ENCODE measurements around the gene RAN.
"Not testable (repeated sequence)": the region's sequence is repeated elsewhere in the genome, so short reads cannot be mapped to it uniquely, and the experiment has no call there.

Gene RAN

DNA sequence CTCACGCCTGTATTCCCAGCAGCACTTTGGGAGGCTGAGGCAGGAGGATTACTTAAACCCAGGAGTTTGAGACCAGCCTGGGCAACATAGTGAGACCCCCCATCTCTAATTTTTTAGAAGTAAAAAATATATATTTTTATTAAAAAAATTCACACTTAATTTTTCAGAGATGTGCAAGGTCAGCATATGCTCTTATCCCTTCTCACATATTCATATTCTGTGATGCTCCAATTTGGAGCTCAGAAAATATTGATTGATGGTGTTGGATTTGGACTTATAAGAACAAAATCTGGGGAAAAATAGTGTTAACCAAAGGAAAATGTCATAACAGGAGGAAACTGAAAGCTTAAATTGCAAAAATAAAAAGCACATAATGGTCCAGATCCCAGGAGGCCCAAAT lies 9.7 kb downstream of the RAN start:
- no peak overlapping the region for H3K4me3 ChIP-seq (replicated peaks in 1 of 2; ENCODE audit: low read depth in 2 of 2, low read length in 2 of 2)
- no peak for DNase-seq (ENCODE audit: low read depth in 2 of 2)
- TF ChIP-seq, protein P1, sequence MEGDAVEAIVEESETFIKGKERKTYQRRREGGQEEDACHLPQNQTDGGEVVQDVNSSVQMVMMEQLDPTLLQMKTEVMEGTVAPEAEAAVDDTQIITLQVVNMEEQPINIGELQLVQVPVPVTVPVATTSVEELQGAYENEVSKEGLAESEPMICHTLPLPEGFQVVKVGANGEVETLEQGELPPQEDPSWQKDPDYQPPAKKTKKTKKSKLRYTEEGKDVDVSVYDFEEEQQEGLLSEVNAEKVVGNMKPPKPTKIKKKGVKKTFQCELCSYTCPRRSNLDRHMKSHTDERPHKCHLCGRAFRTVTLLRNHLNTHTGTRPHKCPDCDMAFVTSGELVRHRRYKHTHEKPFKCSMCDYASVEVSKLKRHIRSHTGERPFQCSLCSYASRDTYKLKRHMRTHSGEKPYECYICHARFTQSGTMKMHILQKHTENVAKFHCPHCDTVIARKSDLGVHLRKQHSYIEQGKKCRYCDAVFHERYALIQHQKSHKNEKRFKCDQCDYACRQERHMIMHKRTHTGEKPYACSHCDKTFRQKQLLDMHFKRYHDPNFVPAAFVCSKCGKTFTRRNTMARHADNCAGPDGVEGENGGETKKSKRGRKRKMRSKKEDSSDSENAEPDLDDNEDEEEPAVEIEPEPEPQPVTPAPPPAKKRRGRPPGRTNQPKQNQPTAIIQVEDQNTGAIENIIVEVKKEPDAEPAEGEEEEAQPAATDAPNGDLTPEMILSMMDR (IDR thresholded peaks at IDR 0.05; ENCODE audit: low read depth, low read length): no peak

DNA sequence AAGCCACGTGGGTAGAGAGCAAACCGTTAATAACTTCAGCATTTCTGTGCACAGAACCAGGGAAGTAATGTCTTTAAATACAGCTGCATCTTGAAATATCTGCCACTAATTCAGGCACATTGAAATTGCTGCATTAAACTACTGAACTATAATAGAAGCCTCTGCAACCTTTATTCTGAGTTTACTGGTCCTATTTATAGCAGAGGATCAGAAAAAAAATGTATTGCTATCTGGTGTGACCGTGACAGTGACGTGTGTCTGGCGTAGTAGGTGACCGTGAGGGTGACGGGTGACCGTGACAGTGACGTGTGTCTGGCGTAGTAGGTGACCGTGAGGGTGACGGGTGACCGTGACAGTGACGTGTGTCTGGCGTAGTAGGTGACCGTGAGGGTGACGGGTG lies 15.3 kb downstream of the RAN start:
- not testable (repeated sequence) for DNase-seq (ENCODE audit: low read depth in 2 of 2); H3K4me3 ChIP-seq (replicated peaks in 1 of 2; ENCODE audit: low read depth in 2 of 2, low read length in 2 of 2)

DNA sequence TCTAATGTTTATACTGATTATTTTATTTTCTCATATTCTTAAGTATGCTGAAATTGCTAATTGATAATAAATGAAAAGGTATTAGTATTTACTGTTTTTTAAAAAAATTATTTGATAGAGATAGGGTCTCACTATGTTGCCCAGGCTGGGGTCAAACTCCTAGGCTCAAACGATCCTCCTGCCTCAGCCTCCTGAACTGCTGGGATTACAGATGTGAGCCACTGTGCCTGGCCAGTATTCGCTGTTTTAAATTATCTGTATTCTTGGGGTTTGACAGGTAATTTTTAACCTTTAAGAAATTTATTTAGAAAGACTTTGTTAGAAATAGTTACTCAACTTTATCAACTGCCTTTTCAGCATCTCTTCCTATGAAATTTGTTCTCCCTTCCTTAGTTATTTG lies 32.2 kb downstream of the RAN start:
- no peak for DNase-seq (ENCODE audit: low read depth in 2 of 2)
- TF ChIP-seq, protein P1 (IDR thresholded peaks at IDR 0.05; ENCODE audit: low read depth, low read length): no peak
- no peak overlapping the region for H3K4me3 ChIP-seq (replicated peaks in 1 of 2; ENCODE audit: low read depth in 2 of 2, low read length in 2 of 2)

DNA sequence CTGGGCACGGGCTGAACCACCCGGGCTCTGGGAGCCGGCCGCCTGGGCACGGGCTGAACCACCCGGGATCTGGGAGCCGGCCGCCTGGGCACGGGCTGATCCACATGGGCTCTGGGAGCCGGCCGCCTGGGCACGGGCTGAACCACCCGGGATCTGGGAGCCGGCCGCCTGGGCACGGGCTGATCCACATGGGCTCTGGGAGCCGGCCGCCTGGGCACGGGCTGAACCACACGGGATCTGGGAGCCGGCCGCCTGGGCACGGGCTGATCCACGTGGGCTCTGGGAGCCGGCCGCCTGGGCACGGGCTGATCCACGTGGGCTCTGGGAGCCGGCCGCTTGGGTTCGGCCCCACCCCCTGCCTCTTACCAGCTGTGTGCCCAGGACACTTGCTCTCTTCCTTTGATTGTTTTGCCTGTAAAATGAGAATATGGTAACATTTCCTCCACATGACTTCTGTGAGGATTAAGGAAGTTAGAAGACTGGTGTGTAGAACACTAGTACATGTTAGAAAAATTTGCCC lies 33.1 kb downstream of the RAN start:
- DNase-seq (ENCODE audit: low read depth in 2 of 2): not testable (repeated sequence)

DNA sequence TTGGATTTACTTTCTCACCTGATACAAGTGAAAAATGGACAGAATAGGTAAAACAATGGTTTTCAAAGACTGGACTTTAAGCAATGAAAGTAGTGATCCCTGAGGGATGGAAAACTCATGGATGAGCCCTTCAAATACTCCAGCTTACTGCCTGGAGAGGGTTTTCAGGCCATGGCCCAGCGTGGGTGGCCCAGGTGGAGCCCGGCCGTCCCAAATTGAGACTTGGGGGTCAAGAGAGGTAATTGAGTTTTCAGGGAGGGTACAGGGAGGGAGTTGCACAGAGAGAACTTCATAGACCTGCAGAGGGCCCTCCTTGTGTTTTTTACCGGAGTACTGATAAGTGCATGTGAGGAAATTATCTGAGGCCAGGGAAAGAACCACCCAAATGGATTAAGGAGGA lies 37.2 kb downstream of the RAN start:
- TF ChIP-seq, protein P1 (IDR thresholded peaks at IDR 0.05; ENCODE audit: low read depth, low read length): no peak
- DNase-seq (ENCODE audit: low read depth in 2 of 2): no peak
- H3K4me3 ChIP-seq (replicated peaks in 1 of 2; ENCODE audit: low read depth in 2 of 2, low read length in 2 of 2): no peak overlapping the region

More for the DNA sequence above, 33.1 kb downstream of the RAN start:
- H3K4me3 ChIP-seq (replicated peaks in 1 of 2; ENCODE audit: low read depth in 2 of 2, low read length in 2 of 2): not testable (repeated sequence)

DNA sequence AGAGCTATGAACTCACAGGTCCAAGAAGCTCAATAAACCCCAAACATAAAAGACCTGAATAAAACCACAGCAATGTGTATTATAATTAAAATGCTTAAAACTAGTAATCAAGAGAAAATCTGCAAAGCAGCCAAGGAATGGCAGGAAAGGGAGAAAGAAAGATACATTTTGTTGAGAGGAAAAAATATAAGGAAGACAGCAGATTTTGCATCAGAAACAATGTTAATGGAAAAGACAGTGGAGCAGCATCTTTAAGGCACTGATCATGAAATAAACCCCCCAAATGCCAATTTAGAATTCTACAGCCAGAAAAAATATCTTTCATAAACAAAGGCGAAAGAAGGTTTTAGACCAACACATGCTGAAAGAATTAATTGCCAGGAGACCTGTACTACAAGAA lies 39.3 kb downstream of the RAN start:
- no peak overlapping the region for H3K4me3 ChIP-seq (replicated peaks in 1 of 2; ENCODE audit: low read depth in 2 of 2, low read length in 2 of 2)
- TF ChIP-seq, protein P1 (IDR thresholded peaks at IDR 0.05; ENCODE audit: low read depth, low read length): no peak

DNA sequence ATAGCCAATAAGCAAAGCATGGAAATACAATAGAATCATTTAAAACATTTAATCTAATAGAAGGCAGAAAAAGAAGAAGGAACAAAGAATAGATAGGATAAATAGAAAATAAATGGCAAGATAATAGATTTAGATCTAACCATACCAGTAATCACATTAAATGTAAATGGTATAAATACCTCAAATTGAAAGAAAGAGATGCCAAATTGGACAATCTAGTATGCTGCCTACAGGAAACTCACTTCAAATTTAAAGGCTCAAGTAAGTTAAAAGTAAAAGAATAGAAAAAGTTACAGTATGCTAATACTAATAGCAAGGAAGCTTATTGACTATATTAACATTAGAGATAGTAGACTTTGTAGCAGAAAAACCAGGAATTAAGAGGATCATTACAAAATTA lies 40.1 kb downstream of the RAN start:
- TF ChIP-seq, protein P1 (IDR thresholded peaks at IDR 0.05; ENCODE audit: low read depth, low read length): no peak
- no peak overlapping the region for H3K4me3 ChIP-seq (replicated peaks in 1 of 2; ENCODE audit: low read depth in 2 of 2, low read length in 2 of 2)
- DNase-seq (ENCODE audit: low read depth in 2 of 2): no peak

More for the DNA sequence above, 39.3 kb downstream of the RAN start:
- no peak for DNase-seq (ENCODE audit: low read depth in 2 of 2)

DNA sequence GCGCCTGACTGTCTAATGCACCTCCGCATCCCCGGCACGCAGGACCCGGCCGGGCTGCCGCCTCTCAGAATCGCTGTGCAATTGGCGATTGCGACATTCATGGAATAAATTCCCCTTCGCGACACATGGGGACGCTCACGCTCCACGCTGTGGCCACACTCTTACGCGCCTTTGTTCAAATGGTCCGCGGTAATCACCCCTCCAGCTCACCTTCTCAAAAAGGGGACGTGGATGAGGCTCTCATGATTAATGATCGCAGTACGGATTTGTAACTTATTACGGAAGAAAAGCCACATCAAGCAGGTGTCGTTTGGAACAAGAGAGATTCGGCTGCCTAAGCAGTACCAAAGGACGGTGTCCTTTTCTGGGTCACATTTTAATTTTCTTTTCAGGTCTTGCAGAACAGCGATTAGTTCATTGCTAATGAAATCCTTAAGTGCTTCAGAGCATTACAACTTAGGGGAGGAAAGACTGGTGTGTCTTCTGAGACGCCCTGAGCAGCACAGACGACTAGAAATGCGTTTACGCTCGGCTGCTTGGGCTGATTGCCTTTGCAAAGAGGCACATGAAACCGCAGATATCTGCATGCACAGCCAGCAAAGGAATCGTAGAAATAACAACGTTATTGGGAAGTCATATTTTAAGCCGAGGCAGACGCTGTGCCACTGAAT lies 44.5 kb downstream of the RAN start:
- peak; percentile 64 to 66 for DNase-seq (ENCODE audit: low read depth in 2 of 2)
- TF ChIP-seq, protein P1 (IDR thresholded peaks at IDR 0.05; ENCODE audit: low read depth, low read length): peak; percentile 93
- no peak overlapping the region for H3K4me3 ChIP-seq (replicated peaks in 1 of 2; ENCODE audit: low read depth in 2 of 2, low read length in 2 of 2)

All from cardiac fibroblast (primary cell).